Stimulated activated CD4-positive, alpha-beta T cell treated with anti-CD3 and anti-CD28 coated beads, Interleukin-4, amount 100 ng/mL, for 48 hours (primary cell): ENCODE results near the gene MPV17L2.

ENCODE experiments used
- DNase-seq, 2 donors: peaks; one replicate each; pipeline ENCODE4 v3.0.0-alpha.2; 2020; ENCODE audit warnings: low read depth in 2 of 2

Gene MPV17L2

DNA sequence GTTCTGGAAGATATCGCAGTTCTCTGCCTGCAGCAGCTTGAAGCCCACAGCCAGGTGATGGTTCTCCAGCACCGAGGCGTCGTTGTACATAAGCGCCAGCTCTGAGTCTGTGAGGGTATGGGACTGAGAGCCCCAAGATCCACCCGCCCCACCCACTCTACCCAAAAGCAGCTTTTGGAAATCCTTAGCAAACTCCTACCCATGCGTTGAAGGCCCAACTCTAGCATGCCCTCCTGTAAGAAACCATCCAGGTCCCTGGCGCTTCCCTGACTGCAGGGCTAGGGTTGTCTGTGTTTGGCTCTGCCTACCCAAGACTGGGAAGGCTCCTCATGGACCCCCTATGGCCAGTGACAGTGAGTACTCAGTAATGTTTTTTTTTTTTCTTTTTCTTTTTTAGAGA is 23.8 kb downstream of the MPV17L2 start:
- DNase-seq = no peak

GRCh38 chr19:18218159-18218558 is 25.1 kb downstream of the MPV17L2 start:
- no peak for DNase-seq

DNA sequence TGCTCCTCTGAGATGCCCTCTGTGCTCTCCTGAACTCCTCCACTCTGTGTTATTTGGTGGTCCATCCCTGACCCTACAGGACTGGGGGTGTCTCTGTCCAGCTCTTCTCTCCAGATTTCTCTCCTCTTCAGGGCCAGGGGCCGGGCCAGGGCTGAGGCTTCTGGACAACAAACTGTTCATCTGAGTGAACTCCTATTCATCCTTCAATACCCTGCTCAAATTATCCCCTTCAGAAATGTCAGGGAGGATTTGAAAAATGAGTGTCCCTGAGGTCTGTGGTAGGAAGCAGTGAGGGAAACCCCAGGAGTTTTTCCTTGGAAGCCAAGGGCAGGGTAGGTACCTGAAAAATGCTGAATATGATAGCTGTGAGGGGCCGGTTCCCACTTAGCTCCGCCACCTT is 25.6 kb downstream of the MPV17L2 start:
- DNase-seq = no peak

DNA sequence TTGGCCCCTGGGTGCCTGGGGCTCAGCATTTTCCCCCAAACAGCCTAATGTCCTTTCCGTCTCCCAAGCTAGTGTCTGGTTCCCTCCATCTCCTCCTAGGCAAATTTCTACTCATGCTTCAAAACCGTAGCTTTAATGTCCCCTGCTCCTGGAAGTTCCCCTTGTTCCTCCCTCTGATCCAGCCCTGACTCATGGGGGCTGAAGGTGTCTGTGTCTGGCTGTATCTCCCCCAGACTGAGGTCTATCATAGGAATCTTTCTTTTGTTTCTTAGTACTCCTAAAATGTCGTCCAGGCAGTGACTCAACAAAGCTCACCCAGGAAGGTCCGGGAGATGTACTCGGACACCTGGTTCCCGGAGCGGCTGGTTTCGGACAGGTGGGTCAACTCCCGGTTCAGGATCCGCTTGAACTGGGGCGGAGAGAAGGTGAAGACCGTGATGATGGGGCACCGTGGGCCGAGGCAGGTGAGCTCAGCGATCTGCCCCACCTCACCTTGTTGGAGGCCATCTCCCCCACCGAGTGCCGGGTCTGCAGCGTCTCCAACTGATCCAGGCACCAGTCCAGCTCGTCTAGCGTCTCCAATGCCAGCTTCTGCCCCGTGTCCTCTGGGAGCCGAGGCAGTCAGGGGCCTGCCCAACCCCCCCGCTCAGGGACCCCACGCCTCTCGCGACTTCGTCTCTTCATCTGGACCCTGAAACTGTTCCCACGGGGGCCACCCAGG is 27.1 kb downstream of the MPV17L2 start:
- DNase-seq = no peak

GRCh38 chr19:18220632-18221275 is 27.7 kb downstream of the MPV17L2 start:
- DNase-seq = no peak

DNA sequence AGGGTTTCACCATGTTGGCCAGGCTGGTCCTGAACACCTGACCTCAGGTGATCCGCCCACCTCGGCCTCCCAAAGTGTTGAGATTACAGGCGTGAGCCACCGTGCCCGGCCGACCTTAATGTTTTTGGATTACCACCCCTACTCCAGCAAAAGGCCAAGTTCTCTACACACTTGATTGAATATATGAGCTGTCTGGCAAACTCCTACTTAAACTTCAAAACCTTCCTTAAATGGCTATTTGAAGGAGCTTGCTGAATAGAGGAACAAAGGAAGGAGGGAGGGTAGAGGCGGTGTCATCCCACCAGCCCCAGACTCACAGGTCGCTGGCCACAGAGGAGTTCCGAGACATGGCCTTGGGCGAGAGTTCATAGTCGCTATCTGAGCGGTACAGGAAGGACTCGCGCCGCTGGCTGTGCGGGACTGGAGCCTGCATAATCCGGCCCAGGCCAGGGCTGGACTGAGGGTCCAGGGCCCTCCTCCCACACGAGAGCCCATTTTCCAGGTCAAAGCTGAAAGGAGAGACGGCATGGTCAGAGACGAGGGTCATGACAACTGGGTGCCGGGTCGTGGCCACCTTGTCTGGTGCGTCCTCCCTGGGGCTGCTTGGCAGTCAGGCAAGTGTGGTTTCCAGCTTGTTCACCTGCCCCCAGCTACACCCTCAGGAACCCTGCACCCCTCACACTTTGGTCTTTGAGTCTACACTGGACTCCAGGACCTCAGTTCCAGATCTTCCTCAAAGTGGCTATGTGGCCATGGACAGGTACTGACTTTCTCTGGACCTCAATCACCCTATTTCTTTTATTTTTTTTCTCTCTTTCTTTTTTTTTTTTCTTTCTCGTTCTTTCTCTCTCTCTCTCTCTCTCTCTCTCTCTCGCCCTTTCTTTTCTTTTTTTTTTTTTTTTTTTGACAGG is 29.1 kb downstream of the MPV17L2 start:
- DNase-seq = no peak

DNA sequence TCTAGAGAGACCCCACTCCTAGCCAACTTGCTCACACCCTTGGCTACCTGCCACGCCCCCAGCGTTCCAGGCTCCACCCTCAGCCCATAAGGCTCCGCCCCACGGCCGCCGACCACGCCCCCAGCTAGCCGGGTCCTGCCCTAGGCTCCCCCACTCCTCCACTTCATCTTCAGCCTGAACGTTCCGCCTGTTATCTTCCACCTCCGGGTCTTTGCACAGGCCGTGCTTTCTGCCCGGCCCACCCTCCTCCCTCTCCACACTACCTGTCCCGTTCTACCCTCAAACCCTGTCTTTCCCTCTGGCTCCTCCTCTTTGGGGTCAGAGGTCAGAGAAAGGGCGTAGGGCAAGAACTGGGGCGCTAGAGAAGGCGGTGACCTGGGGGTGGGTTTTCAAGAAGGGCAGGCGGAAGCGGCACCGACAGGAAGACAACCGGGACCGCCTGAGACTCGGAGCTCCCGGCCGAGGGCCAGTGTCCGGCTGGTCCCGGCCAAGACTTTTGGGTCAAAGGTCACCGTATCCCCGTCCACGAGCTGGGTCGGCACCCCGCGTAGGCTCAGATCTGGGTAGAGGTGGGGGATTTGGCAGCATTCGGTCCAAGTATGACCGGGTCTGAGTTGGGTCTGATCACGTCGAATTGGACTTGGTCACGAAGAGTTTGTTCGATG is 31.0 kb downstream of the MPV17L2 start:
- peak in 1 of 2 donors; percentile 51 for DNase-seq

DNA sequence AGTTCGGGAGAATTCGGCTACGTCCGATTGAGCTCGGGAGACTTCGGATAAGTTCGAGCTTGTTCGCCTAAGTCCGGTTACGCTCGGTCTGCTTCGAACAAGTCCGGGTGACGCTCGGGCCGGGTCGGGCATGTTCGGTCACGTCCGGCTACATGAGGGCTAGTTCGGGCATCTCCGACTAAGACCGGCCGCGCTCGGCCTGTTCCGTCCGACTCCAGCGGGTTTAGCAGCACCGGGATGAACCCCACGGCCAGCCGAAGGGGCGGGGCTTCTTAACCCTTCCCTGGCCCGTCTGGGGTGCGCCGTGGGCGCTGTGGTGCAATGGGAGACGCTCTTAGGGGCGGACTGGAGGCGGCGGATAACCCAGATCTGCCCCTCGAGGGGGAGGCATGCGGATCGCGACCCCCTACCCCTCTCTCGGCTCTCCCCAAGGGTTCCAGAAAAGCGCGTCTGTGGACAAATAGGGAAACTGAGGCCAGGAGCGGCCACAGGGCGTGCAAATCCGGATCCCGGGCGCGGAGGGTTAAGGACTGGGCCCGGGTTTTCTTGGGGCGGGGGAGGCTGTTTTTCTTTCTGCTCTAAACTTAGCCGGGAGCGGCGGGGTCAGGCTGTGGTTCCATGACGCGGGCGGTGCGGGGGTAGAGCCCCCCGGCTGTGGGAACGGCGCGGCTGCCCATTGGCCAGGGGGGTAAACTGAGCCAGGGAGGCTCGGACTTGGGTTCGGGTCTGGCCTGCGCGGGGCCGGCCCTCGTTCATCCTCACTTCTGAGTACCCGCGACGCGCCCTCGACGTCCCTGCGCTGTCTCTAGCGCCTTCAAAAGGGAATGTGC is 31.7 kb downstream of the MPV17L2 start:
- peak; percentile 92 to 94 for DNase-seq

GRCh38 chr19:18225355-18225701 is 32.3 kb downstream of the MPV17L2 start:
- DNase-seq = no peak

GRCh38 chr19:18225702-18226468 is 32.9 kb downstream of the MPV17L2 start, which contains the start of gene PDE4C:
TSS of gene PDE4C (minus strand) at chr19:18226438. CDS start at chr19:18226415, 23 bp downstream.
- DNase-seq = no peak

DNA sequence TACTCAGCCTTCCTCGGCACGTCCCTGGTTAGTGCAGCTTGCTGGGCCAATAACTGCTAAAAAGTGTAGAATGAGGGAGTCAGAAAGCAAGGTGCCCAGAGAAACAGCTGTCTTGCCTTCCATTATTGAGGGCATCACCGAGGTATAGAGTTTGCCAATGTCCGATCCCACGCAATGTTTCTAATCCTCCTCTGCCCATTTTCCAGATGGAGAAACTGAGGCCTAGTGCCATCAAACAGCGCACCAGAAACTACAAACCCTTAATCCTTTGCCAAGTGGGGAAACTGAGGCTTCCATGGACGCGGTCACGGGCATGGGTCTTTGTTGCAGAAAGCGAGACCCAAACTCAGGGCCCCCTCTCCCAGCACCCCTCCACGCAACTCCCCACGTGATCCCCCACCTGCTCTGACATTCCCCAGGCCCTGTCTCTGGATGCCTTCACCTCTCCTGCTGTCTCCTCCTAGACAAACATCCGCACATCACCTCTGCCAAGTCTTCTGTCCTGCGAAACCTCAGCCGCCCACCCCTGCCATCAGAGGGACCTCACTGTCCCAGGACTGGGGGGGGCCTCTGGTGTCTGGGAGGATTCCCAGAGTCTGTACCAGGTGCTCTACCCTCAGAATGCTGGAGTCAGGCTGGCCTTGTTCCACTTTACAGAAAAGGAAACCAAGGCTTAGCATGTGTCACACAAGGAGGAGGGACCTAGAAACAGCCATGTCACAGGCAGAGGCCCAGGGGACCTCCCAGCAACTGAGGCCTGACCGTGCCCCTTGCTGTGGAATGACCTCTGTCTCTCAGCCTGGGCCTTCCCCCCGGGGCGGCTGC is 34.1 kb downstream of the MPV17L2 start:
- no peak for DNase-seq

GRCh38 chr19:18227781-18228271 is 34.8 kb downstream of the MPV17L2 start:
- no peak for DNase-seq

DNA sequence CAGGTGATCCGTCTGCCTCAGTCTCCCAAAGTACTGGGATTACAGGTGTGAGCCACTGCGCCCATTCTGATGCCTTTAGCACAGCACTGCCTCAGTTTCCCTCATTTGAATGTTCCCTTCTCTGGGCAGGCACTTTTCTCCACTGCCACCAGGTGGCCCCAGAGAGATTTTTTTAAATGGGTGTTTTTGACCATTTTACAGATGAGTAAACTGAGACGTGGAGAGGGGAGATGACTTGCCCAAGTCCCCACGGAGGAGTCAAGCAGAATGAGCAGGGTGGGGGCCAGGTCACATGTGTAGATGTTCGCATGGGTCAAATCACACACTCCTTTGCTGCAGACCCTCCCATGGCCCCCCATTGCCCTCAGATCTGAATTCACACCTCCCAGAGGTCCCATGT is 36.5 kb downstream of the MPV17L2 start:
- no peak for DNase-seq

DNA sequence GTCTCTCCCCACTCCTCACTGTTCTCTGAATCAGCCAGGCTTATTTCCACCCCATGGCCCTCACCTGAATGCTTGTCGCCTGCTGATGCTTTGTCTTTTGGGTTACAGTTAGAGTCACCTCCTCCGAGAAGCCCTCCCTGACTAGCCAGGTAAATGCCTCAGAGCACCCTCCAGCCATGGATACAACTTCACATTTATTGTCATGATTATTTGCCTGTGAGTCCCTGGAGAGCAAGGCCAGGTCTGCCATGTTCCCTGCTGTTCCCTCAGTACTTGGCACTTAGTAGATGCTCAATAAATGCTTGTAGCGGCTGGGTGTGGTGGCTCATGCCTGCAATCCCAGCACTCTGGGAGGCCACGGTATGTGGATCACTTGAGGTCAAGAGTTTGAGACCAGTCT is 36.9 kb downstream of the MPV17L2 start:
- no peak for DNase-seq

DNA sequence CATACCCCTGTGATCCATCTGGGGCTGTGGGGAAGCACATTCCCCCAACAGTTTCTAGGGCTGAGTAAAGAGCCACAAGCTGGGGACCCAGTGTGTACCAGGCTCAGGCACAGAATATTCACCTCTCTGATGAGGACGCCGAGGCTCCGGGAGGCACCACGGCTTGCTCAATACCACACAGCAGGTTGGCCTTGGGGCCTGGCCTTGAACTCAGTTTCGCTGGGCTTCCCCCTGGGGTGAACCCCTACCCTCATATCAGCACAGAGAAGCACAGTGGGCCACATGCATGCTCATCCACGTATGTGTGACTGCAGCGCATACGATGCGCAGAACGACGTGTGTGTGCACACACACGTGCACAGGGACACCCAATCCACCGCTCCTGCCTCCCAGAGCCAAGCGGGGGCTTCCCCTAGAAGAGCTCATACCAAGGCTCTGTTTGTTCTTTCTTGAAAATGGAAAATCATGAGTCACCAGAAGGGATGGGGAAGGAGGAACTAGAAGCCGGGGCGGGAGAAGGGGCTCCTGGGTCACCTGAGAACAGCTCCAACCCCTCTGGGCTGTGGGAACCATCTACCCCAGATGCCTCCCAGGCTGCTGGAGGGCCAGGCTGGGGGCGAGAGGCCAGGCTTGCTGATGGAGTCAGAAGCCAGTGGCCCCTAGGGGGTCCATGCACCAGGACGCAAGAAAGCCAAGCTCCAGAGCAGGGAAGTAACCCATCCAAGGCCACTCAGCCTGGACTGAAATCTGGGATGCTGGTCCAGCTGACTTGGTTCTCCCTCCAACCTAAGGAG is 38.1 kb downstream of the MPV17L2 start:
- no peak for DNase-seq

DNA sequence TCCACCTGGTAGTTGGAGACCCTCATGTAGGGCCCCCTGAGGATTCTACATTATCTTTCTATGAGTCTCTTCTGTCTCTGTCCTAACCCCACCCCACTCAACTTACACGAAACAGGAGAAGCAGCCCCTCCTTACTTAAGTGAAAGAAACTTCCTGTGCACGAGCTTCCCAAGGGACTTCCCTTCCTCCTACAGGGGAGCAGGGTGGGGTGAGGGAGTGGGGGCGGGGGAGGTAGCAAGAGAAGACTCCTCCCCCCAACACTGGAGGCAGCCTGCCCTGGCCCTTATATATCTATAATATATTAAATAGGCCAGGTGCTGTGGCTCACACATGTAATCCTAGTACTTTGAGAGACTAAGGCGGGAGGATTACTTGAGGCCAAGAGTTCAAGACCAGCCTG is 38.8 kb downstream of the MPV17L2 start:
- no peak for DNase-seq

GRCh38 chr19:18232540-18233223 is 39.7 kb downstream of the MPV17L2 start:
- no peak for DNase-seq
